Umbilical cord (tissue), 2 donors: ENCODE measurements around the gene HIC2. TPM values are rescaled to one million over a fixed set of nuclear protein-coding genes. Genes with fewer than 3 reads are reported as not detected.
"Not testable (repeated sequence)": the region's sequence is repeated elsewhere in the genome, so short reads cannot be mapped to it uniquely, and the experiment has no call there.

Experiments
- DNase-seq: peaks from one replicate; pipeline ENCODE4 v3.0.0-alpha.2; 2015; ENCODE audit warnings: low spot score
- total RNA-seq: library from RNA; depleted of rRNA; stranded (reverse); fragments of >200 nt; gene quantifications from one replicate; pipeline ENCODE4 v1.2.3, GENCODE V29; 2014; ENCODE audit warnings: low replicate concordance; ENCODE audit not compliant: insufficient read depth

The HIC2 gene
- total RNA-seq, 1 donor from 2014 or later = 7.7 TPM

DNA sequence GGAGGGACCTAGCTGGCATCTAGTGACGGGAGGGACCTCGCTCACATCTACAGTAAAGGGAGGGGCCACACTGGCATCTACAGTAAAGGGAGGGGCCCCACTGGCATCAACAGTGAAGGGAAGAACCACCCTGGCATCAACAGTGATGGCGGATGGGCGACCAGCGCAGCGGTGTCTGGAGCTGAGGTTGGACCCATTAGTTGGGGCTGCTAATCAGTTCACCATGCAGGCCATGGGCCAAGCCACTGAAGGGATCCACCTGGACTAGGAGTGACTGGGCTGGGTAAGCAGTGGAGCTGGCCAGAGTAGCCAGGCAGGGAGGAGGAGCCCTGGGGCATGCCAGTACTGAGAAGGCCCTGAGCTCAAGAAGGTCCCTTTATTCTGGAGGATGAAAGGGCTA is 73.4 kb downstream of the HIC2 start:
- not testable (repeated sequence) for DNase-seq

DNA sequence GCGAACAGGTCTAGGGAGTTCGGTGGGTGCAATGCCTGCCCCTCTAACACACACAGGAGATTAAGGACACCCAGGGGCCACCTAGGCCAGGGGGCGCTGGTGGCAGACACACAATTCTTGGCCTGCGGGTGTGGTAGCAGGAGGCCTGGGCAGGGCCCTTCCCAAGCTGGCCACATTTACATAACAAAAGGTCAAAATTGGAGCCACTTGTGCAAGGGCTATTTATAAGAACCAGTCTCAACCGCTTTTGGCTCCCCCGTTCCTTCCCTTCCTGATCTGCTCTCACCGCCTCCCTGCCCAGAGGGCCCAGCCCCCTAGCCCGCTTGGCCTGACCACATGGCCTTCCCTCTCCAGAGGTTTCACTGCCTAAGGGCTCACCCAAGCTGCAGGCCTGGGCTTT is 75.1 kb downstream of the HIC2 start:
- not testable (repeated sequence) for DNase-seq

DNA sequence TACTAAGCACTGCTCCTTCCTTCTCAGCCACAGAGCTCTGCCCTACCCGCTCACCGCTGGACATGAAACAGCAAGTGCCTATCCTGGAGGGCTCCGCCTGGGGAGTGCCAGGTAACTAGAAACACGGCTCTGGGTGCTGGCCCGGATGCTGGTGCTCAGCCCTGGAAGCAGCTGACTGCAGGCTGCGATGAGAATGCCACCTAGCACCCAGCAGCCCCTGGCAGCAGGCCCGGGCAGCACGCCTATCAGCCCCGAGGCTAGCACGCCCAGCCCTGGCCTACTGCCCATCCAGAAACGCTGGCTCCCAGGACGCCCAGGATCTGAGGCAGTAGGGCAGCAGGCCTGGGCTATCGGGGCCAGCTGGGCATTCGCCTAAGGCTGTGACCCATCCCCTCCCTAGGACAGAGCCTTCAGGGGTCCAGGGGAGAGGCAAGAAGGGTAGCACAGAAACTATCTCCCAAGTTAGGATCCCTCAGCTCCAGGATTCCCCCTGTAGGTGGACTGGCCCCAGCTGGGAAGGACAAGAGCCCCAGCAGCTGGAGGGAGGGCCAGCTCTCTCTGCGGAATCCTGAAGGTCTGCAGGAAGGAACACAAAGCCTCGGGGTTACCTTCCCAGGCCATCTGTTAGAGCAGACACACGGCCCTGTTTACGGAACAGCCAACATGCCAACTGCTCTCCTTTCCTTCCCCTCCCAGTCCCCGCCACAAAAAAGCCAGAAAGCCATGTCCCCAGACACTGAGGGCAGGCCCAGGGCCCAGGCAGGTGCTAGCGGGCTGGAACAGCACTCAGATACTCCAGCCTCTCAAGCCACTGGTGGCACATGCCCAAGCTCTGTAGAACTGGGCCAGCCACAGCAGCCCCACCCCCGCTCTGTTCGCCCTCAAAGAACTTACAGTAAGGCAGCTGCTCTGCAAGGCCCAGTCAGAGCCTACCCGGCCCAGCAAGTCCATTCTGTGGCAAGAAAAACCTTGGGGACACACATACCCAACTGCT is 76.9 kb downstream of the HIC2 start:
- not testable (repeated sequence) for DNase-seq

DNA sequence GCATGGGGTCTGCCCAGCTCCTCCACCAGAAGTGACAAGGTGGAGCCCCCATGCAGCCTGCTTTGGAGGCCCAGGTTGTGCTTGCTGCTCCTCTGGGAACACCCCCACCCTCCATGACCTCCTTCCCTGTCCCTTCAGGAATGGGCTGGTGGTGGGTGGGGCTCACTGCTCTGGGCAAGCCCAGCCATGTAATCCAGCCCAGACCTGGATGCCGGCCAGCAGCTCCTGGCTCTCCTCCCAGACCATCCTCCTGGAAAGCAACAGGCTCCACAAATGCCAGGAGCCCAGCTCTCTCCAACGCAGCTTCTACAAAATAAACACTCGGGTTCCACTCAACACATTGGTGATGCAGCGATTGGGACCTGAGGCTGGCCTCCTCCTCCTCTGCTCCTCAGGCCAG is 80.8 kb downstream of the HIC2 start:
- not testable (repeated sequence) for DNase-seq

DNA sequence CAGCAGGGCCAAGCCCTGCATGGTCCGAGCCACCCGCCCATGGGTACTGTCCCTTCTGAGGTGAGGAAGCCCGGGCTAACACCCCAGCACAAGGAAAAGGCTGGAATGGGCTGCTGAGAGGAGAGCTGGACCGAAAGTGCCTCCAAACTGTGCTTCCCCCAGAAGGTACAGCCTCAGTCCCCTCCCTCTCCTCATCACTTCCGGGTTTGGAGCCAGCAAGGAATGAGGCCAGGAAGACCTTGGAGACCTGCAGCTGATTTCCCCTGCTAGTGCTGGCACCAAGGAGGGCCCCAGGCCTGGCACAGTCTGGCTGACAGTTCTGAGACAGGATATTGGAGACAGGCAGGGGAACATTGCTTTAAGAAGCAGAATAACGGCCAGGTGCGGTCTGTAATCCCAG is 81.3 kb downstream of the HIC2 start:
- not testable (repeated sequence) for DNase-seq

DNA sequence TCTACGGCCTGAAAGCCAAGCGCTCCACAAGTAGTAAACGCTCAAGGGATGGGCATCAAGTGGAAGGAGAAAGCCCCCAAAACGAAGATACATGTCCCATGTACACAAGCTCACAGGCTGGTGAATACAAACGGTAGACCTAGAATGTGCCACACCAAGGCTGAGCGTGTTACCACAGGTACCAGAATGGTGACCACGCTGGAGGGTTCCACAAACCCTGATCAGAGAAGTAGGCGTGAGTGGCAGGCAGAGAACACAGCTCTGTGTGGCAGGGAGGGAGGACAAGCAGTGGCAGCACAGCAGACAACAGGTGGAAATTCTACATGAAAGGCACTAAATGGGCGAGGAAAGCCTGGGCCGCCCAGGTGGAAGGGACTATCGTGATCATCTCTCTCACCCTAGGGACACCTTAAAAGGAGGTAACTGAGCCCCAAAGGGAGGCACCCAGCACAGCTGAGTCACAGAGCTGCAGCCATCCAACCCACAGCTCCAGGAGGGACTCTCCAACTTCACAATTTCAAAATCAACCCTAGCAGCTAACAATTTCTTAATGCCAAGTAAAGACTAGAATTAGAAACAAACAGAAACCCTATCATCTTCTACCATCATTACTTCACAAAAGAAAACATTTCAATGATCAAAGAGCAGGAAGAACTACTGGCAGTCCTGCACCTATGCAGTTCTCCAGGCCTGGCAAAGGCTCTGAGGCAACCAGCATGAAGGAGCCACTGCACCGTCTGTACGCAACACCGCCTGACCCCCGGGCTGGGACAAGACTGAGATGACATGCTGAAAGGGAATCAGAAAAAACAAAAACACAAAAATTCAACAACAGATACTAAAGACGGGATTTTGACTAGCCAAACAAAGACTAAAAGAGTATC is 82.7 kb downstream of the HIC2 start:
- not testable (repeated sequence) for DNase-seq

Other genes starting within 250 kb of the HIC2 start
- not detected for gene RIMBP3B, start 33.6 kb upstream of the HIC2 start, total RNA-seq
- 8.9 TPM for gene TMEM191C, start 50.0 kb downstream of the HIC2 start, total RNA-seq
- not detected for gene RIMBP3C, start 134.1 kb downstream of the HIC2 start, total RNA-seq
- 20.9 TPM for gene UBE2L3, start 150.3 kb downstream of the HIC2 start, total RNA-seq
- gene YDJC, start 212.7 kb downstream of the HIC2 start, total RNA-seq = not detected
- not detected for gene CCDC116, start 215.4 kb downstream of the HIC2 start, total RNA-seq
- 6.7 TPM for gene SDF2L1, start 224.9 kb downstream of the HIC2 start, total RNA-seq
- 35.6 TPM for gene PPIL2, start 248.6 kb downstream of the HIC2 start, total RNA-seq